Activated CD4-positive, alpha-beta T cell treated with anti-CD3 and anti-CD28 coated beads for 4 hours (primary cell): ENCODE data around the gene SAMD4B.
"Not testable (repeated sequence)": the region's sequence is repeated elsewhere in the genome, so short reads cannot be mapped to it uniquely, and the experiment has no call there.

Experiments
- DNase-seq, 2 donors: peaks; one replicate each; pipeline ENCODE4 v3.0.0-alpha.2; 2020

SAMD4B gene, protein sequence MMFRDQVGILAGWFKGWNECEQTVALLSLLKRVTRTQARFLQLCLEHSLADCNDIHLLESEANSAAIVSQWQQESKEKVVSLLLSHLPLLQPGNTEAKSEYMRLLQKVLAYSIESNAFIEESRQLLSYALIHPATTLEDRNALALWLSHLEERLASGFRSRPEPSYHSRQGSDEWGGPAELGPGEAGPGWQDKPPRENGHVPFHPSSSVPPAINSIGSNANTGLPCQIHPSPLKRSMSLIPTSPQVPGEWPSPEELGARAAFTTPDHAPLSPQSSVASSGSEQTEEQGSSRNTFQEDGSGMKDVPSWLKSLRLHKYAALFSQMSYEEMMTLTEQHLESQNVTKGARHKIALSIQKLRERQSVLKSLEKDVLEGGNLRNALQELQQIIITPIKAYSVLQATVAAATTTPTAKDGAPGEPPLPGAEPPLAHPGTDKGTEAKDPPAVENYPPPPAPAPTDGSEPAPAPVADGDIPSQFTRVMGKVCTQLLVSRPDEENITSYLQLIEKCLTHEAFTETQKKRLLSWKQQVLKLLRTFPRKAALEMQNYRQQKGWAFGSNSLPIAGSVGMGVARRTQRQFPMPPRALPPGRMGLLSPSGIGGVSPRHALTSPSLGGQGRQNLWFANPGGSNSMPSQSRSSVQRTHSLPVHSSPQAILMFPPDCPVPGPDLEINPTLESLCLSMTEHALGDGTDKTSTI

DNA sequence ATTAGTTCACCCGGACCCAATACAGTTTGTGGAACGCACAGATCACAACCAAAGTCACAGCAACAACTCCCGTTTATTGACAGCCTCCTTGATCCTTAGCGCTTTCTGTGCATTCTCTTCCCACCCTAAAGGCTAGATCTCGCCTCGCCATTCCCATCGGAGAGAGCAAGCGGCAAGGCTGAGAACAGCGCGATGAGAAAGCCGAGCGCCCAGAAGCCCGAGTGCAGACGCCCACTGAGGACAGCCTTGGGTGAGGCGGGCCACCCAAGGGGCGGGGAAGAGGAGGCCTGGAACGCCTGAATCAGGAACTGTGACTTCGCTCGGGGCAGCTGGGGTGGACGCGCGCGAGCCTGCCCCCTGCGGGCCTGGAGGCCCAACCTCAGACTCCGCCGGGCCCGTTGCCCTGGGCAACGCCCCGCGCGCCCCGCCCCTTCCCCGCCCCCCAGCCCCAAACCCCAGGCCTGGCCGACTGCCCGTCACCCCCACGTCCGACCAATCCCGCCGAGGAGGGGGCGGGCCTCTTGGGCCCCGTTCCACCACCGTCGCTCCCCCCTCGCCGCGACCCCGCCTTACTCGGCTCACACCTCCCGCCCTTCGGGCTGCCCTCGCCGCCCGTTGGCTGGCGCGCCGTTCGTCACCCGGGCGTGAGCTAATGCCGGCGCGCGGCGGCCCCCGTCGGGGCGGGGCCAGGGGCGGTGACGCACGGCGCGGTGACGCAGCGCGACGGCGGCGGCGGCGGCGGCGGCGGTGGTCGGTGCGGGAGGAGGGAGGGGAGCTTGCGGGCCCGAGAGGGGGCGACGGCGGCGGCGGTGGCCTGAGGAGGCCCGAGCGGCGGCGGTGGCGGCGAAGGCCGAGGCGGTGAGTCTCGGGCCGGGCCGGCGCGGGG is at the start of gene SAMD4B:
Gene SAMD4B, plus strand, starts transcription at position 703 of the 886 bp plus-strand sequence. CDS start 14,473 bp downstream, outside the sequence.
- peak; percentile 98 to 100 for DNase-seq

DNA sequence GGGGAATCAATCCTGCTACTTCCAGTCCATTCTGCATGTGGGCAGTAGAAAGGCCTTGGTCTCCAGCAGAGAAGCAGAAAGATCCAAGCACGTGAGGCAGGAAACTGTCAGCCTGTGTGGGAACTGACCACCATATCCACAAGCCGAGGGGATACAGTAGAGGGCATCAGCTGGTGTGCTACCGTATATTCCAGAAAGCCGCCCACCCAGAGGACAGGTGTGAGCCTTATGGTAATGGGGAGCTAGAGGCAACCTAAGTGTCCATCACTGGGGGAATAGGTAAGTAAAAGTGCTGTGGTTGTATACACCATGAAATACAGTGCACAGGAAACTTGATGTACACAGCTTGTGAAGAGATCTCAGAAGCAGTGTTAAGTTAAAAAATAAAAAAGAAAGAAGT is 48.8 kb upstream of the SAMD4B start:
- DNase-seq, result no peak

DNA sequence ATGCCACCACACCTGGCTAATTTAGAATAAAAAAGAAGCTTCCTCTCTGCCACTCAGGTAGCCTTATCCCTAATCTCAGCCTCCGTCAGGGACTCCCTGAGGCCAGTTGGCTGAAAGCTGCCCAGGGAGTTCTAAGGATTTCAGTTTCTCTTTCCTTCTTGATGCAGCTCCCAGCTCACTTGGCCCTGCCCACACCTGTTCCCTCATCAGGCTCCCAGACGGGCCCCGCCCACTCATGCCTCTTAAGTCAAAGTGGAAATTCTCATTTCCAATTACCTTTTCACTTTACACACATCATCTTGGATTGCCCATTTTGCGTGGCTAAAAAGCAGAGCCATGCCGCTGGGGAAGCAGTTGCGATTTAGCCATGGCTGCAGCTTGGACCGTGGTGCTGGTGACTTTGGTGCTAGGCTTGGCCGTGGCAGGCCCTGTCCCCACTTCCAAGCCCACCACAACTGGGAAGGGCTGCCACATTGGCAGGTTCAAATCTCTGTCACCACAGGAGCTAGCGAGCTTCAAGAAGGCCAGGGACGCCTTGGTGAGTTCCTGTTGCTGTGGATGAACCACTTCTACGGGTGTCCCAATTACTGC is 46.1 kb upstream of the SAMD4B start, which contains the start of gene IFNL1:
Gene IFNL1, plus strand, starts transcription at position 353 of the 591 bp plus-strand sequence. Its CDS starts 15 bp downstream, at position 368.
- no peak for DNase-seq

DNA sequence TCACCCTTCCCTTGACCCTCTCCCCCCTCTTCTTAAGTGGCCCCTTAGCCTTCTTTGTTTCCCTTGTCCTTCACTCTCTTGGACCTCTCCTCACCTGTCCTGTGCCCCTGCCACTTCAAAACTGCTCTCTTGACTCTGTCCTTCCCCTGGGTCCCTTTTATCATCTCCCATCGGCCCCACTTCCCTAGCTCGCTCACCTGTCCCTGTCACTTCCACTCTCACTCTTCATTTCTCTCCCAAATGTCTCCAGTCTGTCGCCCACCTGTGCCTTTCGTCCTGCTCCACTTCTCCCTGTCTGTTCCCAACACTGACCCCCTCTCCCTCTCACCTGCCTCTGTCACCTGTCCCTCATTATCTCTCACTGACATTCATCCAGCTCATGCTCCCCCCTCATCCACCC is 45.3 kb upstream of the SAMD4B start:
- DNase-seq, result no peak

DNA sequence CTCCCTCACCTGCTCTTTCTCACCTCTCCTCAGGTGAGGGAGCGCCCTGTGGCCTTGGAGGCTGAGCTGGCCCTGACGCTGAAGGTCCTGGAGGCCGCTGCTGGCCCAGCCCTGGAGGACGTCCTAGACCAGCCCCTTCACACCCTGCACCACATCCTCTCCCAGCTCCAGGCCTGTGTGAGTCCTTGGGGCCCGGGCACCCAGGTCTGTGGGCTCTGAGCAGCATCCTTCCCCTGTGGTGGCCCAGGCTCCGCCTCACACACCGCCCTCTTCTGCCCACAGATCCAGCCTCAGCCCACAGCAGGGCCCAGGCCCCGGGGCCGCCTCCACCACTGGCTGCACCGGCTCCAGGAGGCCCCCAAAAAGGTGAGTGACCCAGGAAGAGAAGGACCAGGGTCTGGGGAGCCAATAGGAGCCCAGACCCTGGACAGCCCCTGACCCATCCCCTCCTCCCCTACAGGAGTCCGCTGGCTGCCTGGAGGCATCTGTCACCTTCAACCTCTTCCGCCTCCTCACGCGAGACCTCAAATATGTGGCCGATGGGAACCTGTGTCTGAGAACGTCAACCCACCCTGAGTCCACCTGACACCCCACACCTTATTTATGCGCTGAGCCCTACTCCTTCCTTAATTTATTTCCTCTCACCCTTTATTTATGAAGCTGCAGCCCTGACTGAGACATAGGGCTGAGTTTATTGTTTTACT is 44.1 kb upstream of the SAMD4B start:
- peak; percentile 18 to 29 for DNase-seq

DNA sequence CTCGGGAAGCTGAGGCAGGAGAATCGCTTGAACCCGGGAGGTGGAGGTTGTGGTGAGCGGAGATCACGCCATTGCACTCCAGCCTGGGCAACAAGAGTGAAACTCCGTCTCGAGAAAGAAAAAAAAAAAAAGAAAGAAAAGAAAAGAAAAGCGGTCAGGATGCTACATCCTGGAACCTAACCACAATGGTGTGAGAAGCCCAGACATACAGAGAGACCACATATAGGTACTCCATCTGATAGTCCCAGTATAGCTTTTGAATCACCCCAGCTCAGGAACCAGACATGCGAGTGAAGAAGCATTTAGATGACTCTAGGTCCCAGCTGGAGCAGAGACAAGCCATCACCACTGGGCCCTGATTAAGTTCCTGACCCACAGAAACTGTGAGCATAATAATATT is 42.8 kb upstream of the SAMD4B start:
- no peak for DNase-seq

DNA sequence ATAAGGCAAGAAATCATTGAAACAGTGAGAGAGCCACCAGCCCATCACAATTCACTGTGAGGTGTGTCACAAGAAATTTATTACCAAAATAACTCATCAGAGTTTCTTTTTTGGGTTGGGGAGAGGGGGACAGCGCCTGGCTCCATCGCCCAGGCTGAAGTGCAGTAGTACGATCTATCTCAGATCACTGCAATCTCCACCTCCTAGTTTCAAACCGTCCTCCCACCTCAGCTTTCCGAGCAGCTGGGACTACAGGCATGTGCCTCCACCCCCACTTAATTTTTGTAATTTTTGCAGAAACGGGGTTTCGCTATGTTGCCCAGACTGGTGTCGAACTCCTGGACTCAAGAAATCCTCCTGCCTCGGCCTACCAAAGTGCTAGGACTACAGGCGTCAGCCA is 42.4 kb upstream of the SAMD4B start:
- no peak for DNase-seq

DNA sequence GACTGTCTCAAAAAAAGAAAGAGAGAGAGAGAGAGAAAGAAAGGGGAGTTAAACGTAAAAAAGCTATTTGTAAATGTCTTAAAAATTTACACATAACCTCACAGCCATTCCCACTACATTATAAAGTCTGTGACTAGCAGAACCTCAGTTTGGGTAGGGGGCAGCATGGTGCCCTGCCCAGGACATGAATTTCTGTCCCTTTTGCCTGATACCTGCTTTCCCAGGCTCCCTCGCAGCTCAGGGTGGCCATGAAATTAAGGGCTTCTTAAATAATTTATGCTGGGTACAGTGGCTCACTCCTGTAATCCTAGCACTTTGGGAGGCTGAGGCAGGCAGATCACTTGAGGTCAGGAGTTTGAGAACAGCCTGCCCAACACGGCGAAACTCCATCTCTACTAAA is 41.2 kb upstream of the SAMD4B start:
- no peak for DNase-seq

DNA sequence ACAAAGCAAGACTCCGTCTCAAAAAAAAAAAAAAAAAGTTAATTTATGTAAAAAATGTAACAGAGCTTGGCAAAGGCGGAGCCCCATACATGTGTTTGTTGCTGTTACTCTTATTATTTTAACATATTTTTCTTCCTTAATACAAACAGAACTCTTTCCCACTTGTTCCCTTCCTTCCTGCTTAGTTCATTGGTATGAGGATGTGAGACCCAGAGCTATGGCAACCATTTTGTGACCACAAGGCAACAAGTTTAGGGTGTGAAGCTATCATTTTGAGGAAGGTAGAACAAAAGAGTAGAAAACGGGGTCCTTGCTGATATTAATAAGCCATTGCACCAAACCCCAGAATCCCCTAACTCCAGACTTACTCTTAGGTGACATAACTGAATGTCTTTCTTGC is 40.7 kb upstream of the SAMD4B start:
- DNase-seq, result no peak

DNA sequence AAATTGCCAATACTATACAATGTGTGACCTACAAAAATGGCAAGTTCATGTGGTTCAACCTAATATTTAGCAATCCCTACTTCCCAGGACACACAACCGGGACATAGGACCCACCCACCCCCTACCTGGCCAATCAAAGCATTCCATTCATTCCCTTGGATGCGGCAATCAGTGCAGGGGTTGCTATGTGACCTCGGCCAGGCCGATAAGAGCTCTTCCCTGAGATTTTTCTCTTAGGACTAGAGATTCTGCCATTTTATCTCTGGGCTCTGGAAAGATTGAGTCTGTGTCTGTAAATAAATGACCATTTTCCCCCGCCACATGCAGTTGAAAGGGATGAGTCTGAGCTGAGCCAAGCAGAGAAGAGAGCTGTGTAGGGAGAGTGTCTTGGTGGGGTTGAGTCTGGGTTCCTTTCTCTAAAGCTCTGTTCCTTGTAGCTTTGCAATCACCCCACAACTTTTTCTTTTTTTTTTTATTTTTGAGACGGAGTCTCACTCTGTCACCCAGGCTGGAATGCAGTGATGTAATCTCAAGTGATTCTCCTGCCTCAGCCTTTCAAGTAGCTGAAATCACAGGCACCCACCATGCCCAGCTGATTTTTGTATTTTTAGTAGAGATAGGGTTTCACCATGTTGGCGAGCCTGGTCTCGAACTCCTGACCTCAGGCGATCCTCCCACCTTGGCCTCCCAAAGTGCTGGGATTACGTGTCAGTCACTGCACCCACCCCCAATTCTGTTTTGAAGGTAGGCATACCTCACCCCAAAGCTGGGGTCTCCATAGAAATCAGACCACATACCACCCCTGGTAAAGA is 38.6 kb upstream of the SAMD4B start:
- no peak for DNase-seq

DNA sequence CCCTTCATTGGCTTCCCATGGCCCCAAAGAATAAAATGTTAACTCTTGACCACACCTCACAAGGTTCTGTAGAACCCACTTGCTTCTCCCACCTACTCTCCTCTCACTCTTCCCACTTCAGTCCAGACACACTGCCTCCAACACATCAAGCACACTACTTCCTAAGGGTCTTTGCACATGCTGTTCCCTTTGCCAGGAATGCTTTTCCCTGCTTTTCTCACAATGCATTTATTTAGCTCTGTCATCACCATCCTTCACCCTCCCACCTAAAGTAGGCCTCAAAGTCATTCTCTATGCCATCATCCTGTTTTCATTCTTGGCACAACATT is 38.1 kb upstream of the SAMD4B start:
- DNase-seq, result no peak

DNA sequence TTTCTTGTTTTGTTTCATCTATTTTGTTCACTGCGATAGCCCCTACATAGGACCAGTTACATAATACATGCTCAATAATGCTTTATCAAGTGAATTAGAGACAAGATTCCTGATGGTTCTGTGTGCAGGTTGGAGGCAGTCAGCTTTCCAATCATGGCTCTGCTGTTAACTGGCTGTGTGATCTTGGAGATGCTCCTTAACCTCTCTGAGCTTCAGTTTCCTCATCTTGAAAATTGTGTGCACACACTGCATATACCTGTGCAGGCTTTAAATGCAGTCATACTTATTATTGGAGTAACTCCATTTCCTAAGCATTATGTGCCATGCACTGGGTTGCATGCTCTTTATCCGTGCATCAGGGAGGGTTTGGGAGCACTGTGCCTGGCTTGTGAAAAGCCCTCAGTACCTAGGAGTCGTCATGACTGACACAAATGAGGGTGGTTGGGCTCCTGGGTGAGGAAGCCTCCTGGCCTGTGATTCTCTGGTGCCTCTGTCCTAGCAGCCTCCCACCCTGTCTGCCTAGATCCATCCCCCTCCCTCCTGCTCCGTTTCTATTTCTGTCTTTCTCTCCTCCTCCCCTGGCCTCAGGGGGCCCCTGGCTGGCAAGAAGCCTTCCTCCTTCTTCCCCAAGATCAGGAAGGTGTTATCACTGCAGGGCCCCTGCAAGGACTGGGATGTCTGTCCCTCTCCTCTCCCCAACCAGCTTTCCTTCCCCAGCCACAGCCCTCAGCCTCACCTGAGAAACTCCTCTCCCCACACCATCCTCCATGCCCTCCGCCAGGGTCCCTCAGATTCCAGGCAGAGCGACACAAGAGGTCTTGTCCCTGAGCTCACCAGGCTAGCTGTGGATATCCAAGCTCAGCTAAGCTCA is 37.3 kb upstream of the SAMD4B start:
- no peak for DNase-seq

DNA sequence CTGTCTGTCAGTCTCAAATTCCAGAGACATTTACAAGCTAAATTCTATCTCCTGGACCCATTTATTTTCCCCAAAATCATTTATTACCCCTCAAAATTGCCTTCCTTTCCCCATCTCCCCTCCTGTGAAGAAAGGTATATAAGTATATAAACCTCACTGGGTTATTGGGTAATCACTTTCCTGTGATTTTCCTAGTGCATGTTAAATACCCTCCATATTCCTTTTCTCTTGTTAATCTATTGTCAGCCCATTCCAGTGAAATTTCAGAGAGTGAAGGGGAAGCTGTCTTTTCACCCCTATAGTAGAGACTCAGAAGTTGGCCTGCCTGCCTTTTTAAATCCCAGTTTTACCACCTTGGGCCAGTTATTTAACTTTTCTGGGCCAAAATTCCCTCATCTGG is 36.1 kb upstream of the SAMD4B start:
- DNase-seq, result no peak

DNA sequence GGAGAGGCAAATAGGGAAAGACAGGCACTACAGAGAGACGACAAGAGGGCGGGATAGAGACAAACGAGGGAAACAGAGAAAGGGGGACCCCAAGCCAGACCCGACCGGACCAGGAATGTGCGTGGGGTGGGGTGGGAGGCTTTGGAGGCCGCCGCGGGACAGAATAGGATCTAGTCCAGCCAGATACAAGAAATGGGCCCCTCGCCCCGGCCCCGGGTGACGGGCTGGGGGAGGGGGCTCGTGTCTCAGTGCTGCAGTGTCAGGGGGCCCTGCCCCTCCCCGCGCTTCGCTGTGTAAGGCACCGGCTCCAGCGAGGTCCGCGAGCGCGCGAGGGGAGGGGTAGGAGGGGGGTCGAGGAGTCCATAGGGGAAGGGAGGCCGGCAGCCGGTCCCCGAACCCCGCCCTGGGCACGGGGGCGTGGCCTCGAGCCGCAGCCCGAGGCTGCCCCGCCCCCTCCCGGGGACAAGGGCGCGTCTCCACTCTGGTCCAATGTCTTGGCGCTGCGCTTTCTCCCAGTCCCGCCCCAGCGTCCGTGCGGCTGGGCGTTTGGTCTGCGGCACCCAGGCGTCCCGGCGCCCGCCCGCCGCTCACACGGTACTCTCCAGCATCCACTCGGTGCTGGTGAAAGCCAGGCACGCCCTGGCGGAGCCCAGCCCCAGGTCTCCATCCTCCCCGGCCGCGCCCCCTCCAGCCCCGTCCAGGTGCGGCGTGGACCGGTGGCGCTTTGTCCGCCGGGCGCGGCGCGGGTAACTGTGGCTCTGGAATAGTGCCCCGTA is 35.0 kb upstream of the SAMD4B start:
- no peak for DNase-seq

DNA sequence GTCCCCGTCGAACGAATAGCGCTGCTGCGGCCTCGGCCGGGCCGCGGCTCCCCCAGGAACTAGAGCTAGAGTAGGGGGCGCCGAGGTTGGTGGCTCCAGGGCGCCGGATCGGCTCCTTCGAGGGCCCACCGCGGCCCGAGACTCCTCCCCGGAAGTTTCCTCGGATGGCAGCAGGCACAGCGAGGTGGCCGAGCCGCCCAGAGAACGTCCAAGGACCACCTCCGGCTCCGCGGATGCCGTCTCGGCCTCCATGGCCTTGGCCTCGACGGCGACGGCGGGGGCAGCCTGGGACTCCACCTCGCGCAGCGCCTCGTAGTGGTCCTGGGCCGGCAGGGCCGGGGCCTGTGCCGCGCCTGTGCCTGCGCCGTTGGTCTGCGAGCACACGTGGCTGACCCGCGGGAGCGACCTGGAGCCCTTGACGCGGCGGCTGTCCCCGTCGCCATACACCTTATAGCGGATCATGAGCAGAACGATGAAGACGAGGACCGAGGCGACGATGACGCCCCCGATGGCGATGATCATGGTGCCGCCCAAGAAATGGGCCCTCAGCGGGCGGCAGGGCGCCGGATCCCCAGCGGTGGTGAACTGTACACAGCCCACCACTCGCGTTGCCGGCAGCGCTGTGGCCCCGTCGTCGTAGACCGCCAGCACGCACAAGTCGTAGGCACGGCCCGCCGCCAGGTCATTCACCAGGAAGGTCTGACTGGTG is 34.2 kb upstream of the SAMD4B start:
- DNase-seq, result no peak

DNA sequence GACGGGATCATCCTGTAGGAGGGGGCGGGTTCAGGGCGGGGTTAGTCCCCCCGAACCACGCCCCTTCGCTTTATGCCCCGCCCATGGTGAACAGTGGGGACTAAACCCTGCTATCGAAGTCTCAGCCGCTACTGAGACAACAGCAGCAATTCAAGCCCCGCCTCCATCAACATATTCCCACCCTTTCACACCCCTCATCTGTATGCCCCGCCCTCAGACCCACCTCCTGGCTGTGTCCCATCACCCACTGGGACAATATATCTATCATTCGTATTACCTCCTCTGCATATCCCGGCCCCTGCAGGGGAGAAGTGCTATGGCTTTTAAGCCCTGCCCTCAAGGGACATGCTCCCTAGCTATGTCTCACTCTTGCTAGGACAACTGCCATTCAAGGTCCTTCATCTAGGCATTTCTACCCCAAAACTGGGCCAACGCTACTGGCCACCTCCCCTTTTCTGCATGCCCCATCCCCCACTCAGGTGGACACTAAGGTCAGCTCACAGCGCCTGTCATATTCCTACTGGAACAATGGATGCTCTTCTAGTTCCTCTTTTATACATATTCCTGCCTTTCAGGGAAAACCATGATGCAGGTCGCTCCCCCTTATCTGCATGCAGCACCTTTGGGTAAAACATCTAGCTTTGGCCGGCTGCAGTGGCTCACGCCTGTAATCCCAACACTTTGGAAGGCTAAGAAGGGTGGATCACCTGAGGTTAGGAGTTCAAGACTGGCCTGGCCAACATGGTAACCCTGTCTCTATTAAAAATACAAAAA is 33.5 kb upstream of the SAMD4B start:
- DNase-seq, result no peak

DNA sequence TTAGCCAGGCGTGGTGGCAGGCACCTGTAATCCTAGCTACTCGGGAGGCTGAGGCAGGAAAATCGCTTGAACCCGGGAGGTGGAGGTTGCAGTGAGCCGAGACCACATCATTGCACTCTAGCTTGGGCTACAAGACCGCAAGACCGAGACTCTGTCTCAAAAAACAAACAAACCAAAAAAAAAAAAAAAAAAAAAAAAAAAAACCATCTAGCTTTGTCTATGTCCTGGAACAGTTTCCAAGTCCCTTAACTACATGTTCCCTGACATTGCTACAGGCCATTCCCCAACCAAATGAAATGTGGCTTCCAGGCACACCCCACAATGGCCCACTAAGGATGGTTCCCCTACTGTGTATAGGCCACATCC is 32.9 kb upstream of the SAMD4B start:
- DNase-seq, result not testable (repeated sequence)
